ENCODE measurements around the gene BAZ2B. TPM values are rescaled to one million over a fixed set of nuclear protein-coding genes. Genes with fewer than 3 reads are reported as not detected.

Gene BAZ2B
- total RNA-seq, 1 experiment from 2014 or later, result 54.9 TPM

- no peak overlapping the region for H2AFZ ChIP-seq (ENCODE audit: low read length)
- peaks cover 16 to 54% (median 26%) of the 10 kb centered on the region in 3 experiments for H3K36me3 Mint-ChIP-seq (ENCODE audit: insufficient read depth in 1 of 3, low read depth in 3 of 3)
- peaks cover 0 to 4% of the 10 kb centered on the region in 2 experiments; a peak in 3 of 5 replicates for H3K9me3 Mint-ChIP-seq
Measured at GRCh38 chr2:159366538-159366937, 249.8 kb downstream of the BAZ2B start.

More at GRCh38 chr2:159366538-159366937, 249.8 kb downstream of the BAZ2B start:
- Histone ChIP-seq H4K20me1 (ENCODE audit: control insufficient read depth, insufficient read depth, insufficient read length) (no peaks in the 10 kb centered on the region), H2BK5ac (ENCODE audit: insufficient read length, low read length) (no peak overlapping the region), H2BK20ac (ENCODE audit: low read depth, low read length, poor library complexity, severe bottlenecking) (no peak overlapping the region), H3K56ac (ENCODE audit: insufficient read length, low read depth, low read length) (no peak overlapping the region), H2BK120ac (ENCODE audit: low read depth, low read length, poor library complexity, severe bottlenecking) (no peak overlapping the region), H3K4me2 (ENCODE audit: insufficient read depth, insufficient read length, low read length) (no peak overlapping the region), H2BK12ac (ENCODE audit: insufficient read length, low read depth, low read length) (no peak overlapping the region), H3K27ac (ENCODE audit: insufficient read length, low read depth, low read length) (no peak overlapping the region), H3K4ac (ENCODE audit: low read depth, low read length) (no peak overlapping the region), H2AK5ac (ENCODE audit: insufficient read length, low read length) (no peak overlapping the region), H3K23me2 (ENCODE audit: insufficient read length, low read depth, low read length, poor library complexity, severe bottlenecking) (no peaks in the 10 kb centered on the region), H3K79me1 (ENCODE audit: insufficient read depth, low read depth, low read length, poor library complexity, severe bottlenecking) (no peaks in the 10 kb centered on the region), H3K4me1 (ENCODE audit: insufficient read depth, low read length) (no peaks in the 10 kb centered on the region), H3K23ac (ENCODE audit: insufficient read length, low read depth, low read length) (no peak overlapping the region), H3T11ph (ENCODE audit: low read length) (no peak overlapping the region), H4K8ac (replicated peaks; ENCODE audit: insufficient read length, low read depth, low read length) (no peak overlapping the region), H4K91ac (ENCODE audit: insufficient read length, low read depth, low read length) (no peak overlapping the region), H3K79me2 (ENCODE audit: insufficient read depth, low read length) (no peaks in the 10 kb centered on the region), H3K18ac (ENCODE audit: insufficient read length, low read depth, low read length) (no peak overlapping the region), H3K9ac (ENCODE audit: extremely low read depth, insufficient read length, low read length) (no peak overlapping the region), H2BK15ac (ENCODE audit: low read depth, low read length) (no peak overlapping the region), H3K27me3 (ENCODE audit: insufficient read depth, low read length) (no peaks in the 10 kb centered on the region), H3K9me3 (ENCODE audit: control insufficient read depth, low read depth, low read length) (no peaks in the 10 kb centered on the region), H3K14ac (ENCODE audit: insufficient read depth, low read length) (no peak overlapping the region), H4K5ac (ENCODE audit: insufficient read length, low read depth, low read length) (no peak overlapping the region)
- WGBS (ENCODE audit: extremely low coverage, insufficient read length, low lambda C conversion rate), result no CpG with 5 or more reads among the region's 3 CpGs
- DNase-seq, result no peak
- Mint-ChIP-seq H3K4me3 (no peak overlapping the region), H3K27ac (no peak overlapping the region; a peak in 1 of 7 replicates), H3K4me1 (no peaks in the 10 kb centered on the region; a peak in 1 of 4 replicates), H3K27me3 (ENCODE audit: low read depth) (no peaks in the 10 kb centered on the region)
- TF ChIP-seq, protein P1, sequence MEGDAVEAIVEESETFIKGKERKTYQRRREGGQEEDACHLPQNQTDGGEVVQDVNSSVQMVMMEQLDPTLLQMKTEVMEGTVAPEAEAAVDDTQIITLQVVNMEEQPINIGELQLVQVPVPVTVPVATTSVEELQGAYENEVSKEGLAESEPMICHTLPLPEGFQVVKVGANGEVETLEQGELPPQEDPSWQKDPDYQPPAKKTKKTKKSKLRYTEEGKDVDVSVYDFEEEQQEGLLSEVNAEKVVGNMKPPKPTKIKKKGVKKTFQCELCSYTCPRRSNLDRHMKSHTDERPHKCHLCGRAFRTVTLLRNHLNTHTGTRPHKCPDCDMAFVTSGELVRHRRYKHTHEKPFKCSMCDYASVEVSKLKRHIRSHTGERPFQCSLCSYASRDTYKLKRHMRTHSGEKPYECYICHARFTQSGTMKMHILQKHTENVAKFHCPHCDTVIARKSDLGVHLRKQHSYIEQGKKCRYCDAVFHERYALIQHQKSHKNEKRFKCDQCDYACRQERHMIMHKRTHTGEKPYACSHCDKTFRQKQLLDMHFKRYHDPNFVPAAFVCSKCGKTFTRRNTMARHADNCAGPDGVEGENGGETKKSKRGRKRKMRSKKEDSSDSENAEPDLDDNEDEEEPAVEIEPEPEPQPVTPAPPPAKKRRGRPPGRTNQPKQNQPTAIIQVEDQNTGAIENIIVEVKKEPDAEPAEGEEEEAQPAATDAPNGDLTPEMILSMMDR (conservative IDR thresholded peaks at IDR 0.05), result no peak

Data from H9 (cell line).